Ascending aorta (tissue), 2 donors: ENCODE data around the gene ZSWIM7. TPM values are rescaled to one million over a fixed set of nuclear protein-coding genes. Genes with fewer than 3 reads are reported as not detected.

Experiments used
- DNase-seq, 2 donors: peaks; one replicate each; pipeline ENCODE4 v3.0.0-alpha.2; 2019; ENCODE audit warnings: low spot score in 2 of 2
- H3K27ac ChIP-seq, 2 donors: fragments of 200-600 bp; sonication (generic); one replicate each; pipeline ENCODE4 v1.5.1; 2016 to 2017; ENCODE audit warnings: mild to moderate bottlenecking in 1 of 2
- H3K27me3 ChIP-seq: fragments of 200-600 bp; sonication (generic); one replicate; pipeline ENCODE4 v1.5.1; 2017
- H3K36me3 ChIP-seq, 2 donors: fragments of 200-600 bp; sonication (generic); one replicate each; pipeline ENCODE4 v1.5.1; 2016
- H3K4me1 ChIP-seq, 2 donors: fragments of 200-600 bp; sonication (generic); one replicate each; pipeline ENCODE4 v1.5.1; 2016 to 2017; ENCODE audit warnings: mild to moderate bottlenecking in 1 of 2
- H3K4me3 ChIP-seq, 2 donors: fragments of 200-600 bp; sonication (generic); one replicate each; pipeline ENCODE4 v1.5.1; 2016 to 2017; ENCODE audit warnings: mild to moderate bottlenecking in 1 of 2
- H3K9me3 ChIP-seq, 2 donors: fragments of 200-600 bp; sonication (generic); one replicate each; pipeline ENCODE4 v1.5.1; 2016
- intact Hi-C: fragments of 100-400 bp; cut with DNase I; formaldehyde crosslinking; loops from one replicate; pipeline ENCODE4 v1.15.1; 2023
- total RNA-seq: library from RNA; depleted of rRNA; stranded (reverse); fragments of >200 nt; gene quantifications from one replicate; pipeline ENCODE4 v1.1.0, GENCODE V29; 2016
- TF ChIP-seq, protein P1 (sequence below), 3 experiments: fragments of 200-600 bp in 2 of 3; fragments of 450-650 bp in 1 of 3; sonication (generic) in 2 of 3; IDR thresholded peaks; one replicate each; pipeline ENCODE4 v1.5.1; 2016 to 2019; ENCODE audit warnings: antibody characterized with exemption in 3 of 3, mild to moderate bottlenecking in 1 of 3, moderate library complexity in 1 of 3

Gene ZSWIM7
- total RNA-seq, 1 donor from 2014 or later = 0.75 TPM

DNA sequence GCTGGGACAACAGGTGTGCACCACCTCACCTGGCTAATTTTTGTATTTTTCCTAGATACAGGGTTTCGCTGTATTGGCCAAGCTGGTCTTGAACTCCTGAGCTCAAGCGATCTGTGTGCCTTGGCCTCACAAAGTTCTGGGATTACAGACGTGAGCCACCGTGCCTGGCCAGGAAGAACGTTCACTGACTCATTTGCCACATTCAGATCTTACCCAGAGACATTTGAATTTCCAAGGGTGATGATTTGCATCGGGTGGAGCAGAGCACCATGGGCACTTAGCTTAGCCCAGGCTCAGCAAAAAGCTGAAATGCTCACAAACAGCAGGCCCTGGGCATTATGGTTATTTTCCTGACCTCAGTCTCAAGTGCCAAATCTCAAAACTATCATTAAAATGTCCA is 69.1 kb downstream of the ZSWIM7 start:
- Histone ChIP-seq H3K27ac (no peak overlapping the region), H3K4me3 (no peak overlapping the region), H3K27me3 (no peaks in the 10 kb centered on the region), H3K9me3 (no peaks in the 10 kb centered on the region), H3K4me1 (no peaks in the 10 kb centered on the region), H3K36me3 (no peaks in the 10 kb centered on the region)
- intact Hi-C loops = no loop called here
- TF ChIP-seq, protein P1, sequence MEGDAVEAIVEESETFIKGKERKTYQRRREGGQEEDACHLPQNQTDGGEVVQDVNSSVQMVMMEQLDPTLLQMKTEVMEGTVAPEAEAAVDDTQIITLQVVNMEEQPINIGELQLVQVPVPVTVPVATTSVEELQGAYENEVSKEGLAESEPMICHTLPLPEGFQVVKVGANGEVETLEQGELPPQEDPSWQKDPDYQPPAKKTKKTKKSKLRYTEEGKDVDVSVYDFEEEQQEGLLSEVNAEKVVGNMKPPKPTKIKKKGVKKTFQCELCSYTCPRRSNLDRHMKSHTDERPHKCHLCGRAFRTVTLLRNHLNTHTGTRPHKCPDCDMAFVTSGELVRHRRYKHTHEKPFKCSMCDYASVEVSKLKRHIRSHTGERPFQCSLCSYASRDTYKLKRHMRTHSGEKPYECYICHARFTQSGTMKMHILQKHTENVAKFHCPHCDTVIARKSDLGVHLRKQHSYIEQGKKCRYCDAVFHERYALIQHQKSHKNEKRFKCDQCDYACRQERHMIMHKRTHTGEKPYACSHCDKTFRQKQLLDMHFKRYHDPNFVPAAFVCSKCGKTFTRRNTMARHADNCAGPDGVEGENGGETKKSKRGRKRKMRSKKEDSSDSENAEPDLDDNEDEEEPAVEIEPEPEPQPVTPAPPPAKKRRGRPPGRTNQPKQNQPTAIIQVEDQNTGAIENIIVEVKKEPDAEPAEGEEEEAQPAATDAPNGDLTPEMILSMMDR (IDR thresholded peaks at IDR 0.05) = no peak
- no peak for DNase-seq

GRCh38 chr17:15929941-15930340 is 69.6 kb downstream of the ZSWIM7 start:
- Histone ChIP-seq H3K27me3 (no peaks in the 10 kb centered on the region), H3K27ac (no peak overlapping the region), H3K9me3 (no peaks in the 10 kb centered on the region), H3K36me3 (no peaks in the 10 kb centered on the region), H3K4me3 (no peak overlapping the region), H3K4me1 (no peaks in the 10 kb centered on the region)
- DNase-seq = no peak
- TF ChIP-seq, protein P1 (IDR thresholded peaks at IDR 0.05) = no peak
- intact Hi-C loops = no loop called here

- Histone ChIP-seq H3K27ac (no peak overlapping the region), H3K27me3 (no peaks in the 10 kb centered on the region), H3K4me3 (no peak overlapping the region), H3K4me1 (no peaks in the 10 kb centered on the region), H3K9me3 (no peaks in the 10 kb centered on the region), H3K36me3 (no peaks in the 10 kb centered on the region)
- TF ChIP-seq, protein P1 (IDR thresholded peaks at IDR 0.05) = no peak
- intact Hi-C loops = no loop called here
- DNase-seq = no peak
Observed at GRCh38 chr17:15928286-15928785, 71.2 kb downstream of the ZSWIM7 start.

Other genes starting within 250 kb of the ZSWIM7 start
- not detected for gene ADORA2B, start 54.6 kb downstream of the ZSWIM7 start, total RNA-seq
- gene TTC19, start 120 bp upstream of the ZSWIM7 start, total RNA-seq = 158 TPM
- gene NCOR1, start 215.8 kb upstream of the ZSWIM7 start, total RNA-seq = 81.0 TPM
- gene PIGL, start 217.5 kb upstream of the ZSWIM7 start, total RNA-seq = 6.2 TPM